Activated effector memory CD4-positive, alpha-beta T cell treated with anti-CD3 and anti-CD28 coated beads, Interleukin-2, amount 50 U/mL, for 16 hours (primary cell): ENCODE results near the gene CD177.
"Not testable (repeated sequence)": the region's sequence is repeated elsewhere in the genome, so short reads cannot be mapped to it uniquely, and the experiment has no call there.

Experiments
- DNase-seq: peaks from one replicate; pipeline ENCODE4 v3.0.0-alpha.2; 2020

The CD177 gene

GRCh38 chr19:43336508-43336907 is 17.0 kb upstream of the CD177 start:
- DNase-seq = not testable (repeated sequence)

DNA sequence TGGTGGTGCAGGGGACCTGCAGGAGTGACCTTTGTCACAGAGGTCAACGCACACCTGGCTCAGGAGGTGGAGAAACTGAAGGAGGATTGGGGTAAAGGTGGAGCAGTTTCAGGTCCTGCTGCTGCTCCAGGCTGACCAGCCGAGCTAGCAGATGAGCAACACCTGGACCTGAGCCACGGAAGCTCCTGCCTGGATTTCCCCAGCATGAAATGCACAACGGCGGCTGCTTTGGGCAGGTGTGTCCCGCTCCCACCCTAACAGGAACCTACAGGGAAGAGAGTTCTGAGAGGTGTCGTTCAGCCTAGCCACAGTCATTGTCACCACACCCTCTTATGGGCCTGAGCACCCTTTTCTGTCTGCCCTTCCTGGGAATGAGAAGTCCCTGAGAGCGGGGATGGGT is 15.7 kb upstream of the CD177 start:
- DNase-seq = no peak

- DNase-seq = no peak
Measured at GRCh38 chr19:43338530-43338929, 15.0 kb upstream of the CD177 start.

DNA sequence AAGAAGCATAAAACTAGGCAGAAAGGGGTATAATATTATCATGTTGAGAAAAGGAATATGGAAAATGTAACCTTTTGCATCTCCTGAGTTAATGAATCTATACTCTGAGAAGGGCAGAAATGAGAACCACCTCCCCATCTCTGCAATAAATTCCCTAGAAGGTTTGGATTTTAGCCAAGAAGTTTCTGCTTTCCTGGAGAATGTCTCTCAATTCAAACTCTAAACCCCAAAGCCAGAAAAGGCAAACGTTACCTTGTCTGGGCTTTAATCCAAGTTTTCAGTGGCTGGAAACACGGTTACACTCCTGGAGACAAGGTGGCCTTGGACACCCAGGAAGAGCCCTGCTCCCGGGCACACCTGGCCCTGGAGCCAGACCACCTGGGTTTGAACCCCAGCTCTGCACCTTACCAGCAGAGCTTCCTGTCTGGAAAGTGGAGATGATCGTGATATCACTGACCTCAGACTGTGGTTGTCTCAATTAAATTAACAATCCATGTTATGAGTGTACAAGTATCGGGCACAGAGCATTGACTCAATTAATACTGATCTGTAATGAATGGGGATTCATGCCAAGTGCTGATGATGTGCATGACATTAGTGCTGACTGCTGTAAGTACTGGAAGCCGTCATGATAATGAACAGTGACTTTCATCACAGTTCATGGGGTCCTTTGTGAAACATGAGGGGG is 14.1 kb upstream of the CD177 start:
- not testable (repeated sequence) for DNase-seq

DNA sequence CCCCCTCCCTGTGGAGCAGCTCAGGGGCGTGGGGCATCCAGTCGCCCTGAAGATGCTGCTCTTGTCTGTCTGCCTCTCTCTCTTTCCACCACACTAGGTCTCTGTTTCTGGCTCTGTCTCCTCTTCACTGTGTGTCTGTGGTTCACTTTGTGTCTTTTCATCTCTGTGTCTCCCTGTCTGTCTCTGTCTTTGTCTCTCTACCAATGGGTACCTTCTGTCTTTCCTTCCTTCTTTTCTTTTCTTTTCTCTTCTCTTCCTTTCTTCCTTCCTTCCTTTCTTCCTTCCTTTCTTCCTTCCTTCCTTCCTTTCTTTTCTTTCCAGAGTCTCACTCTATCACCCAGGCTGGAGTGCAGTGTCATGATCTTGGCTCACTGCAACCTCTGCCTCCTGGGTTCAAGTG is 13.4 kb upstream of the CD177 start:
- DNase-seq = not testable (repeated sequence)

DNA sequence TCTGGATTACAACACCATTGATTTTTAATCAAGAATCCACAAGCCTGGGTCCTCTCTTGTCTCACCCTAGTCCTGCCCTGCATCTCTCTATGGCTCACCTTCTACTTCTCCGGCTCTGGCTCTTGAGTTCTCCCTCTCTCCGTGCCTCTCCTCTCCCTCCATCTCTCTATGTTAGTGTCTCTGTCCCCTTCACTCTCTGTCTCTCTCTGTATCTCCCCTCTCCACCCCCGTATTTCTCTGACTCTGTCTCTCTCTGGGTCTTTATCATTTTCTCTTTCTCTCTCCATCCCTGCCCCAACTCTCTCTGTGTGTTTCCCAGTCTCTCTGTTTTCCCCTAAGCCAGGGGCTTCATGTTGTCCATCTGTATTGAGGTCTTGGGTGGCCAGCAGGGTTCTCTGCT is 12.4 kb upstream of the CD177 start:
- not testable (repeated sequence) for DNase-seq

DNA sequence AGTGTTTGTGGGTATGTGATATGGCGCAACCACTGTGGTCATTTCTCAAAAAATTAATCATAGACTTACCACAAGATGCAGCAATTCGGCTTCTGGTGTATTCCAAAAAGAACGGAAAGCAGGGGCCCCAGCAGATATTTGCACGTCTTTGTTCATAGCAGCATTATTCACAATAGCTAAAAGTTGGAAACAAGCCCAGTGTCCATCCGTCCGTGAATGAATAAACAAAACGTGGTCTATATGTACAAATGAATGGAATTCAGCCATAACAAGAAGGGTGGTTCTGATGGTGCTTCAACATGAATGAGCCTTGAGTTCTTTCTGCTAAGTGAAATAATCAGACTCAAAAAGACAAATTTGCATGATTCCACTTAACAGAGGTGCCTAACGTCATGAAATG is 11.4 kb upstream of the CD177 start:
- DNase-seq = not testable (repeated sequence)

DNA sequence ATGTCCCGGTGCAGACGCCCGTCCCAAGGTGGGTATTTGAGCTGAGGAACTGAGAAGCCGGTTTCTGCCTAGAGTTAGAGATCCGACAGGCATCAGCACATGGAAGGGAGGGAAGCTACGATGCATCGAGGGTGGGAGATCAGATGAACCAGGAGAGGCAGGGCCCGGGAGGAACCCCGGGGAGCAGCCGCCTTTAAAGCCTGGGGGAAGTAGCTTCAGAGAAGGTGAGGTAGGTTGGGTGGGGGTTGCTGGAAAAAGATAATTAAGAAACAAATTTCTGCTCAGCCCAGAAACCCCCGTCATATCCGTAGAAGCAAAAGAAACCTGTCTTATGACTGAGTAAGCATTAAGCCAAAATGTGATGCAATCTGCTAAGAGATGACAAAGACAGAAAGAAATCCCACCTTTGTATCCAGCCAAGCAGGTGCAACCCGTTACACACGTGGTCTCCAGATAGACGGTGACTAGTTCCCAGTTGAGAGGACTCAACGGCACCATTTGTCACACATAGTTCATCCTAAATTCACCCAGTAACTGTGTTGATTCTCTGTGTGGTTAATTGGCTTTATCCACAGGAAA is 9.1 kb upstream of the CD177 start:
- DNase-seq = not testable (repeated sequence)

GRCh38 chr19:43349813-43350212 is 3.7 kb upstream of the CD177 start:
- DNase-seq = not testable (repeated sequence)

- no peak for DNase-seq
Measured at GRCh38 chr19:43351998-43352746, 1.3 kb upstream of the CD177 start.

GRCh38 chr19:43354305-43354627 is 780 bp downstream of the CD177 start:
- no peak for DNase-seq

DNA sequence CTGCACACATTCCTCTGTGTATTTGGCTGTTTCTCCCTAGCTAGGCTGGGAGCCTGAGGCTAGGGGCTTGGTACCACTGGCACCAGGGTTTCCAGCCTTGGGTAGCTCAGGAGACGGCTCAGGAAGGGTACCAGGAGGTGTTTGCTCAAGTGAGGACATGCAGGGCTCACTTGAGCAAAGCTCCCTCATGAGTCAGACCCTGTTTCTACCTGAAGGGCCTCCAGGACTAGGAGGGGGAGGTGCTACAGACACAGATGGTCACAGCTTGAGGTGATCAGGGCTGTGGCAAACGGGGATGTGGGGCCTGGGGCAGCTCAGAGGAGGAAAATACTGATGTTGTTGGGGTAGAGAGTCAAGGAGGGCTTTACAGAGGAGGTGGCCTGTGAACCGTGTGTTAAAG is 3.3 kb downstream of the CD177 start:
- not testable (repeated sequence) for DNase-seq

GRCh38 chr19:43362179-43362578 is 8.7 kb downstream of the CD177 start:
- no peak for DNase-seq

GRCh38 chr19:43362745-43363144 is 9.3 kb downstream of the CD177 start:
- DNase-seq = no peak

DNA sequence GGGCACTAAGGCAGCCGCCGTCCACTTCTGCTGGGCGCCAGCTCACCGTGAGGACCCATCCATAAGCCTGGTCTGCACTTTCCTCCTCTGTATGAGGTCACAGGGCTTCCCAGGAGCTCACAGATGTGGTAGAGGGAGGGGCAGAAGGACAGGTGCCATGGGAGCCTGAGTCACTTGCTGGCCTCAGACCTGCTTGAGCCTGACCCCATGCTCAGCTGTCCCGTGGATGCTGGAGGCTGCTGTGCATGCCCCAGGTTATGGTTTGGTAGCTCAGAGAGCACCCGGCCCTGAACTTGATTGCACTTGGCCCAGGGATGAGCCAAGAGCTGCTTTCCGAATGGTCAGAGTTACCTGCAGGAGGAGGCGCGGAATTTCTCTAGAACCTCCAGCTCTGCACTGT is 12.2 kb downstream of the CD177 start:
- not testable (repeated sequence) for DNase-seq

- DNase-seq = no peak
Measured at GRCh38 chr19:43367822-43368221, 14.3 kb downstream of the CD177 start.

DNA sequence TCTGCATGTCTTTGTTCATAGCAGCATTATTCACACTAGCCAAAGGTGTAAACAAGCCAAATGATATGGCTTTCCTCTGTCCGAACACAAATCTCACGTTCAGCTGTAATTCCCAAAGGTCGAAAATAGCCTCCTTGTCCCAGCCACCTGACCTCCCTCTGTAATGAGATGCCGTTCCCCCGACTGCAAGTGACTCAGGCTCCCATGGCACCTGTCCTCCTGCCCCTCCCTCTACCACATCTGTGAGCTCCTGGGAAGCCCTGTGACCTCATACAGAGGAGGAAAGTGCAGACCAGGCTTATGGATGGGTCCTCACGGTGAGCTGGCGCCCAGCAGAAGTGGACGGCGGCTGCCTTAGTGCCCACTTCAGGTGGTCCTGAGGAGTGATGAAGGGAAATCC is 15.4 kb downstream of the CD177 start:
- not testable (repeated sequence) for DNase-seq

DNA sequence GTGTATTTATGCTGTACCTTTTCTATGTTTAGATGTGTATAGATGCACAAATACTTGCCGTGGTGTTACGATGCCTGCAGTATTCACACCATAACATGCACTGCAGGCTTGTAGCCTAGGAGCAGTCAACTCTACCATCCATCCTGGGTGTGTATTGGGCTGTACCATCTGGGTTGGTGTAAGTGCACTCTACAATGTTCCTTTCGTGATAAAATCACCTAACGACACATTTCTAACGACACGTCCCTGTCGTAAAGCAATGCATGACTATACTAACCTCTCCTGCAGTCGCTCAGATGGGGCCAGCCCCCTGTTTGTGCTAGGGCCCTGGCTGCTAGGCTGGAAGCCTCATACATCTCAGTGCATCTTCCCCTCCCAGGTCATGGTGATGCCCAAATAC is 18.4 kb downstream of the CD177 start:
- DNase-seq = no peak

GRCh38 chr19:43372462-43372861 is 19.0 kb downstream of the CD177 start:
- DNase-seq = no peak

- DNase-seq = not testable (repeated sequence)
Measured at GRCh38 chr19:43377624-43378023, 24.1 kb downstream of the CD177 start.

DNA sequence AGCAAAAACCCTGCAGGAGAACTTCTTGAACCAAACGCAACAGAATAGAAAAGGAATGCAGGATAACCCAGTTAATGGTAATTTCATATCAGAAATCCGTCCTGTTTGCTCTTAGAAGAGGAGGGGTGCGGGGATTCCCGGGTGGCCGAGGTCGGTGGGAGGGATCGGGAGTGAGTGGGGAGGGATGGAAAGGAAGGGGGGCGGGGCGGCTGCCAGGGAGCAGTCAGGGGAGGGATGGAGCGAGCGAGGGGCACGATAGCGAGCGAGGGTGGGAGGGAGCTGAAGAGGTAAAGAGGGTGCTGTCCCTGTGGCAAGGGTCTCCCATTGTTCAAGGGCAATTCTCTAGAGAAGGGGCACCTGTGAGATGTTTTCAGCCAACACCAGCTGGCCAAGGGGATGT is 26.5 kb downstream of the CD177 start:
- no peak for DNase-seq

DNA sequence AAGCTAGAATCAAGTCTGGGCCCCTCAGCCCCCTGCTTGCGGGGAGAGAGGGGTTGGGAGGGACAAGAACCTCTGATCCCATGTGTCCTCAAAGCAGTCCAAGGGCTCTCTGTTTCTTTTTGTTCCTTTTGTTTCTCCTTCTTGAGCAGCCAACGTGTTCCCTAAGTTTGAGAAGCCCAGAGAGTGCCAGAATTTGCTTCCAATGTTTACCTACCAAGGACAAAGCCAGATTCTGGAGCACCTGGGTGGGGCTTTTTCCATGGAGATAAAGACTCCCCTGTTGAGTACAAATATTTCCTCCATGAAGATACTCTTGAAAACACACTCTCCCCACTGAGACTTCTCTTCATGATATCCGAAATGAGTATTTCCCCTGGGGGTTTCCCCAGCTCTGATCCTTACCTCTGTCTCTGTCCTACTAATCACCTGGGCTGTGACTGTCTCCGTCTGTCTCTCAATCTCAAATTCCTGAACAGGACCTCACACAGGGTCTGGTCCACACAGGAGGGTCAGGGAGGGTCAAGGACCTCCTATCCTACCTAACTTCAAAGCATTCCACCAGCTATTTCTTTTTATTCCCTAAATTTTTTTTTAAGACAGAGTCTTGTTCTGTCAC is 27.4 kb downstream of the CD177 start:
- no peak for DNase-seq

GRCh38 chr19:43382586-43383216 is 29.2 kb downstream of the CD177 start:
- DNase-seq = not testable (repeated sequence)
